GM18499 (cell line): ENCODE results near the gene DIDO1.
"Not testable (repeated sequence)": the region's sequence is repeated elsewhere in the genome, so short reads cannot be mapped to it uniquely, and the experiment has no call there.

Source experiments
- ATAC-seq: cut with Tn5 transposase; IDR thresholded peaks from one replicate; pipeline ENCODE4 v1.9.1; 2021; ENCODE audit warnings: moderate number of reproducible peaks; ENCODE audit not compliant: insufficient read depth, unreplicated experiment

DIDO1 gene

DNA sequence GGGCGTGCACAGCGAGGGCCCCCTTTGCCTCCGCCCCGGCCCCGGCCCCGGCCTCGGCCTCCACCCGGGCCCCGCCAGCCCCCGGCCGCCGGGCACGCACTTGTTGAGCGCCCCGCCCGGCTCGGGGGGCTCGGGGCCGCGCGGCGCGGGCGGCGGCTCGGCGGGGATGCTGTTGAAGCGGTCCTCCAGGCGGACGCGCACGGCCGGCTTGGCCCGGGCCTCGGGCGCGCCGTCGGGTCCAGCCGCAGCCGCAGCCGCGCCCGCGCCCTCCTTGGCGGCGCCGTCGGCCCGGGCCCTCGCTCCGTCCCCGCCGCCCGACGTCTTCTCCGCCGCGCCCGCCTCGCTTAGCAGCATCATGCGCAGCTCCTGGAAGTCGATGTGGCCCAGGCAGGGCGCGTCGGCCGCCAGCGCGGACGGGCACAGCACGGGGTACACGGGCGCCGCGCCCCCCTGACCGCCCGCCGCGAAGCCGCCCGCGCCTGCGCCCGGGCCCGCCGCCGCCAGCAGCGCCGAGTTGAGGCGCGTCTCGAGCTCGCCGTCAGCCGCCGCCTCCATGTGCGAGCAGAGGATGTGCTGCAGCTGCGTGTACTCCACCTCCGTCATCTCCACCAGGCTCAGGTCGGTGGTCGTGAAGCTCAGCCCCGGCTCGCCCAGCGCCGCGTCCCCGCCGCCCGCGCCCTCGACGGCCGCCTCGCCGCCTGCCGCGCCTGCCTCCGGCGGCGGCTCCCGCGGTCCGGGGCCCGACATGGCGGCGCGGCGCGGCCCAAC is 65.2 kb downstream of the DIDO1 start:
- ATAC-seq, result no peak

DNA sequence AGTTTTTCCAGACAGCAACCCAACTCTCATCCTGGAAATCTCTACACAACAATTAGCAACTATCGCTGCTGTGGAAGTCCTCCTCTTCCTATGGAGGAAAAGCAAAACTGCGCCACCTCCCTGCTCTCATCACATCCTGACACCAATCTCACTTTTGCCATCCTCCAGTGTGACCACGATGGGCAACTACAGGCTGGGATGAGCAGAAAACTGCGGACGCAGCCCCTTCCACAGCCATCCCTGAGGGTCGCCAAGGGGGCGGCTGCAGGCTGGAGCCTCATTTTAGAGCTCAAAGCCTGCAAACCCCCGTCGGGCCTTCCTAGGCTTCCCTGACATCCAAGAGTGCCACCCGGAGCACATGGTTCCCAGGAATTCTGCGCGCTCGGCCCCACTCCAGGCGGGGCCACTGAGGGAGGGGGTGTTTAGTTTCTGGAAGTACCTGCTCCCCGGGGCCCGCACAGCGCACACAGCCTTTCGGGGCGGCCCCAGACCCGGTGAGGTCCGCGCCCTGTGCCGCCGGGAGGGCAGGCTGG is 65.8 kb downstream of the DIDO1 start:
- no peak for ATAC-seq

DNA sequence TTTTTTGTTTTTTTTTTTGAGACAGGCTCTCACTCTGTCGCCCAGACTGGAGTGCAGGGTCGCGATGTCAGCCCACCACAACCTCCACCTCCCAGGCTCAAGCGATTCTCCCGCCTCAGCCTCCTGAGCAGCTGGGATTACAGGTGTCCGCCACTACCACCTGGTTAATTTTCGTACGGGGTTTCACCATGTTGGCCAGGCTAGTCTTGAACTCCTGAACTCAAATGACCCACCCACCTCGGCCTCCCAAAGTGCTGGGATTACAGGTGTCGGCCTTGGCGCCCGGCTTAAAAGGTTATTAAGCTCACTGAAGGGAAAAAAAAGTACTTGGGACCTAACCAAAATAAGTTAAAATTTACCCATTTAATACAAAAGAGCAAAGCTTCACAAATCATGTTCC is 66.6 kb downstream of the DIDO1 start:
- no peak for ATAC-seq

DNA sequence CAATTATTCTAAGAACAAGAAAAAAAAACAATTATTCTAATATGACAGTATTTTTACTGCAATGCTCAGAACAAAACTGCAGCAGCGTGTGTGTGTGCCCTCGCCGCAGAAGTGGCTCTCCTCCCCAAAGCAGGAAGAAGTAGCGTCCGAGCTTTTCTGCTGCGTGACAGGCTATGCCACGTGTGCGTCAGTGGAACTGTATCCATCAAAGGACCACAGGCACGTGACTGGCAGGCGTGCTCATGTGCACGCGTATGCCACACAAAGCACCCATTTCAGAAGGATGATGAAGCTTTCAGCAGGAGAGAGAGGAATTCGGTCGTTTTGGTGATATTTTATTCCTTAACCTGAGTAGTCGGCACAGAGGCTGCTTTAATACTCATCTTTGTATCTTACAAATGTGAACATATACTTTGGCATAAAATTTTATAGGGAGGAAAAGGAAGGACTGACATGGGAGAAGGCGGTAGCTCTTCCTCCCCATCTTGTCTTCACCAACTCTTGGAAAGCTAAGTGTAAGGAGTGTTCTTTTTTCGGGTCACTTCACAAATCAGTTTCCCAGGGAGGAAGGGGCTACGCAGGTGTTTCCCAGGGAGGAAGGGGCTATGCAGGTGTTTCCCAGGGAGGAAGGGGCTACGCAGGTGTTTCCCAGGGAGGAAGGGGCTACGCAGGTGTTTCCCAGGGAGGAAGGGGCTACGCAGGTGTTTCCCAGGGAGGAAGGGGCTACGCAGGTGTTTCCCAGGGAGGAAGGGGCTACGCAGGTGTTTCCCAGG is 68.1 kb downstream of the DIDO1 start:
- no peak for ATAC-seq

DNA sequence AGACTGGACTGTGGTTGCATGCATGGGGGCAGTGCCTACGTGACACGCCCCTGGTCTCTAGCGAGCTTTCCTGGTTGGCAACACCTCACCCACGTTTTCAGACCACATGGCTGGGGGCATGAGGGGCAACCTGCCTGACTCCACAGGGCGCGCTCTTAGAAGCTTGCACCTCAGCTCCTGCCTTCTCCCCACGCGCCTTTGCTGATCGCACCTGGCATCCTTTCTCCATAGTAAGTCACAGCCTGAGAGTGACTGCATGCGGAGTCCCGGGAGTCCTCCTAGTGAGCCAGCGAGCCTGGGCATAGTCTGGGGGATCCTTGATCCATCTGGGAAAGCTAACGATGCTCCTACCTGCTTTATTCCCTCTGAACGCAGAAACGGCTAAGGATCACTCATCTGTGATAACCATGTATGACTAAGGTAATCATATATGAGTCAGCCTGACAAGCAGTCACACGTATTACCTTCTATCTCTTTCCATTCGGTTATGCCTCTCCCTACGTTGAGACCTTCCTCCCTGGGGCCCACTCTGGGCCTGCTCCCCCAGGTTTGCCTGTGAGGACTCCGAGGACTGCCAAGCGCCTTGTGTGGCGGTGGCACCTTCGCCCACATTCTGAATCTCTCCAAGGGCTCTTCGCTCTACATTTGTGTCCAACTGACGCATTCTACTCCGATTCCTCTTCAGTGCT is 69.2 kb downstream of the DIDO1 start:
- ATAC-seq, result no peak

DNA sequence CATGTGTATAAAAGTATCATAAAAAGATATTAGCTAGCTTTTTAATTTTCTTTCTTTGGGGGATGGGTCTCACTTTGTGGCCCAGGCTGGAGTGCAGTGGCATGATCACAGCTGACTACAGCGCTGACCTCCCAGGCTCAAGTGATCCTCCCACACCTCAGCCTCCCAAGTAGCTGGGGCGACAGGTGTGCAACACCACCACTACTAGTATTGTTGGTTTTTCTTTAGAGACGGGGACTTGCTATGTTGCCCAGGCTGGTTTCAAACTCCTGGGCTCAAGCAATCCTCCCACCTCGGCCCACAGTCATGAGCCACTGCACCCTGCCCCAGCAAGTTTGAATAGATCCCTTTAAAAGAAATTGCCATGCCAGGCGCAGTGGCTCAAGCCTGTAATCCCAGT is 71.2 kb downstream of the DIDO1 start:
- ATAC-seq, result no peak

DNA sequence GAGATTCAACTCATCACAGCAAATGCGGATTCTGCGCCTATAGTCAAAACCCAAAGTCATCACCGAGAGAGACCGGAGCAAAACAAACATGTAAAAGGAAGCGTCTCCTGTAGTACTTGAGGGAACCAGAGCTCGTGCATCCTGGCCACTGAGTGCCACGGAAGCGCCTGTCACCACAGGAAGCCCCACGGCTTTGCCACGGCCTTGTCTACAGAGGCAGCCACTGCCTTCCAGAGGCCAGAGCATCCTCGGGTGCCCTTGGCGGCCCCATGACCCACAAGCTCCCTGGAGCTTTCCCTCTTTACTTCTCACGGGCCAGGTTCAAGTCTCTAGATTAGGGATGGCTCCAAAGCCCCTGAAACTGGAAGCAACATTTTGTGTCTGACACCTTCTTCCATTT is 72.2 kb downstream of the DIDO1 start:
- no peak for ATAC-seq

DNA sequence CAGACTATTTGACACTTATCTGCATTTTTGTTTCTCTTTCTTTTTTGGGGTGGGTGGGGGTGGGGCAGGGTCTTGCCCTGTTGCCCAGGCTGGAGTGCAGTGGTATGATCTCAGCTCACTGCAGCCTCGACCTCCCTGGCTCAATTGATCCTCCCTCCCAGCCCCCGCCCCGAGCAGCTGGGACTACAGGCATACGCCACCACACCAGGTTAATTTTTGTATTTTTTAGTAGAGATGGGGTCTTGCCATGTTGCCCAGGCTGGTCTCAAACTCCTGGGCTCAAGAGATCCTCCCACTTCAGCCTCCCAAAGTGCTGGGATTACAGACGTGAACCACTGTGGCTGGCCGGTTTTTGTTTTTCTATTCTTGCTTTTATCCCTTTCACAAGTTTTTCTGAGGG is 73.0 kb downstream of the DIDO1 start:
- not testable (repeated sequence) for ATAC-seq

DNA sequence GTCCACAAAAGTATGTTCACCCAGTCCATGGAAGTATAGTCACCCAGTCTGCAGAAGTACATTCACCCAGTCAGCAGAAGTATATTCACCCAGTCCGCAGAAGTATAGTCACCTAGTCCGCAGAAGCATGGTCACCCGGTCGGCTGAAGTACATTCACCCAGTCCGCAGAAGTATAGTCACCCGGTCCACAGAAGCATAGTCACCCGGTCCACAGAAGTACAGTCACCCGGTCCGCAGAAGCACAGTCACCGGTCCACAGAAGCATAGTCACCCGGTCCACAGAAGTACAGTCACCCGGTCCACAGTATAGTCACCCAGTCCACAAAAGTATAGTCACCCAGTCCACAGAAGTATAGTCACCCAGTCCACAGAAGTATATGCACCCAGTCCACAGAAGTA is 73.5 kb downstream of the DIDO1 start:
- no peak for ATAC-seq

DNA sequence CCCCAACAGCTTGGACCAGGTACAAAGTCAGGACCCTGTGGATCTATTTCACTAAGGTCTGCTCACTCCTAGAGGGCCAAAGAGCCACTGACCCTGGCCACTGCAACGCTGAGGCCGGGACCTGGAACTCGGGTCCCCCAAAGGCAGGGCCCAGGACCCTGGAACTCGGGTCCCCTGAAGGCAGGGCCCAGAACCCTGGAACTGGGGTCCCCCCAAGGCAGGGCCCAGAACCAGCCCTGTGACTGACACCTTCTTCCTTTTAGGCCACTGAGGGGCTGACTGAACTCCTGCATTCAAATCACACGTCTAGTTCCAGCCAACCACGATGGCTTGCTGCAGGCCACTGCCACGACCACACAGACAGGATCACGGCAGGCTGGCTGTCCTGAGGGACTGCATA is 74.1 kb downstream of the DIDO1 start:
- ATAC-seq, result no peak

DNA sequence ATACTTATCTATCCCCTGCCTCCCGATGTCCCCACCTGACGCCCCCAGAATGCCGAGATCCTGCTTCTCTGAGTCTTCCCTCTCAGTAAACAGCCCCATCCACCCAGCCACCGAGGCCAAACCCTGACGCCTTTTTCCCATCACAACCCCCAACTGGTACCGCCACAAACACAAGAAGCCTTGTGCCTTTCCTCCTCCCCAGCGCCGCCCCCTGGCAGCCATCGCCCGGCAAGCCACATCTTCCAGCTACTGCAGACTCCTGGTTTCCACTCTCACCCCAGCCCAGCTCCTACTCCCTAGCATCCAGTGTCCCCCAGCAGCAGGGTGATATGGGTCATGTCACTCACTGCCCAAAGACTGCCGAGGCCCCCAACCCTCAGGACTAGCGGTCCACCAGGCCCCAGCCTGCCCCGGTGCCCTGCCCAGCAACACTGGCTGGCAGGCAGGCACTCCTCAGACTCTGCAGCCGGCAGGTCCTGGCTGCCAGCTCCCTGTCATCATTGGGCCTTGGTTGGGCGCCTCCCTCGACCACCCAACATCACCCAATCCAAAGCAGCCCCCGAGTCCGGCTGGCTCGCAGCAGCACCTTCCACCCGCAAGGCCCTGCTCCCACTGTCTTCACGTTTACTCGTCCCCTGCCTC is 75.9 kb downstream of the DIDO1 start:
- no peak for ATAC-seq

DNA sequence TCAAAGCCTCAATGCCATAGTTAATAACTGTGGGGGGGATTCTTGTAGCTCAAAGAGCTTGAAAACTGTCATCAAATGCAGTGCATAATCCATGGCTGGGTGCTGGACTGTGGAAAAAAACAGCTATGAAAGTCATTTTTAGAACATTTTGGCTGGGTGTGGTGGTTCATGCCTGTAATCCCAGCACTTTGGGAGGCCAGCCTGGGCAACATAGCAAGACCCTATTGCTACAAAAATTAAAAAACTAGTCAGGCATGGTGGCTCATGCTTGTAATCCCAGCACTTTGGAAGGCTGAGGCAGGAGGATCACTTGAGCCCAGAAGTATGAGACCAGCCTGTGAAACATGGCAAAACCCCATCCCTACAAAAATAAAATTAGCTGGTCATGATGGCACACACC is 76.9 kb downstream of the DIDO1 start:
- ATAC-seq, result no peak

DNA sequence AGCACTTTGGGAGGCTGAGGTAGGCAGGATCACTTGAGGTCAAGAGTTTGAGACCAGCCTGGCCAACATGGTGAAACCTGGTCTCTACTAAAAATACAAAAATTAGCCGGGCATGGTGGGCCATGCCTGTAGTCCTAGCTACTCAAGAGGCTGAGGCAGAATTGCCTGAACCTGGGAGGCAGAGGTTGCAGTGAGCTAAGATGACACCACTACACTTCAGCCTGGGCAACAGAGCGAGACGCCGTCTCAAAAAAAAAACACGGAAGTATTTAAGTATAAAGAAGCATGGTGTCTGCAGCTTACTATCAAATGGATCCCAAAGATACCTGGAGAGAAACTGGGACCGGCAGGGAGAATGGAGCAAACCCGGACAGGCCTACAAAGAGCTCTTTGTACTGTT is 77.4 kb downstream of the DIDO1 start:
- ATAC-seq, result not testable (repeated sequence)

DNA sequence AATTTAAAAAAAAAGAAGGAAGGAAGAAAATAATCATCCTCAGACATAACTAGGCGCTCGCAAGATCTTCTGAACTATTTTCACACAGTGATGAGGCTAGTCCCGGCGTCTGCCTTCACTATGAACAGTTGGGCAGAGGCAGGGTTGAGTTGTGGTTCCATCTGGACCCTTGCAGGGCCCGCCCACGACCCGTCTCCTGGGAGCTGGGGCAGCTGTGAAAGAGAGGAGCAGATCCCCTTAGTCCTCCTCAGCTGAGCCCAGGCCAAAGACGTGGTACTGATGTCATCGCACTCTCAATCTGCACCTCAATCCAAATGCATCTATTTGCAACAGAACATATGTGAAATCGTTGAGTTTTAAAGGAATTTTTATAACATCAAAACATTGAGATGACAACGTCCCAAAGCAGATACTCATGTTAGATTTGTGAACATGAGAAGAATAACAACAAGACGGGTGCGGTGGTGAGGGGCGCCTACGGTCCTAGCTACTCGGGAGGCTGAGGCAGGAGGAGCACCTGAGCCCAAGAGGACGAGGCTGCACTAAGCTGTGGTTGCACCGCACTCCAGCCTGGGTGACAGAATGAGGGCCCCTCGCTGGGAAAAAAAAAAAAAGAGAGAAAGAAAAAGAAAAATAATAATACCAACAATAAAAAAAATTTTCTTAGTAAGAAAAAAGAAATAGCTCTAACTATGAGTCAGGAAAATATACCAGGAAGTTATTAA is 80.0 kb downstream of the DIDO1 start:
- ATAC-seq, result no peak

DNA sequence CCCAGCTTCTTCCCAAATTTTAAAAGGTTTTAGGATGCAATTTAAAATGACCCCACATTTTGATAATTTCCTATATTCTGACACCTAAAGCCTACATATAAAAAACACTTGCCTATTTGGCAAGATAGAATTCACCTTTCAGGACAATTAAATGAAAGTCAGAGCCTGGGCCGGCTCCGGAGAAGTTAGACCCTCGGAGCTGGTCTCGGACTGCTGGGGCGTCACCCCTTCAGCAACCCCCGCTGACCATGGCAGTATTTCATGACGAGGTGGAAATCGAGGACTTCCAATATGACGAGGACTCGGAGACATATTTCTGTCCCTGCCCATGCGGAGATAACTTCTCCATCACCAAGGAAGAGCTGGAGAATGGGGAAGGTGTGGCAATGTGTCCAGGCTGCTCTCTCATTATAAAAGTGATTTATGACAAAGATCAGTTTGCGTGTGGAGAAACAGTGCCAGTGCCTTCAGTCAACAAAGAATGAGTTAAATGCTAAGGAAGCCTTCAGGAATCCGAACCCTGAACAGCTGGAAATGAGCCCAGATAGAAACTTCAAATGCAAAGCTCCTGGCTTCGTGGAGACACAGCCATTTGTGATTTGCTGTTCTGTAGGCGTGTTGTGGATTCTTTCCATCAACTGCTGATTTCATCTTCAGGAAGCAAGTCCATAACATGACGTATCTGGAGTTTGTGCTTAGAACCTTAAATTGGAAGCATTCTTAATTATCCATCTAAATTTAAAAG is 80.7 kb downstream of the DIDO1 start:
- no peak for ATAC-seq

DNA sequence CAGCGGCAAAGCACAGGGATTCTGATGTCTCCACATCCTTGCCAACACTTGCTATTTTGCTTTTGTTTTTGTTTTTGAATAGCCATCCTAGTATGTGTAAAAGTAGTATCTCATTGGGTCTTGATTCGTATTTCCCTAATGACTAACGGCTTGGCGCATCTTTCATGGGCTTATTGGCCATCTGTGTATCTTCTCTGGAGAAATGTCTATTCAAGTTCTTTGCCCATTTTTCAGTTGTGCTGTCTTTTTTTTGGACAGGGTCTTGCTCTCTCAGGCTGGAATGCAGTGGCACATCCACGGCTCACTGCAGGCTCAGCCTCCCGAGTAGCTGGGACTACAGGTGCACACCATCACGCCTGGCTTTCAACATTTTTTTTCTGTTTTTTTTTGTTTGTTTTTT is 82.1 kb downstream of the DIDO1 start:
- no peak for ATAC-seq

DNA sequence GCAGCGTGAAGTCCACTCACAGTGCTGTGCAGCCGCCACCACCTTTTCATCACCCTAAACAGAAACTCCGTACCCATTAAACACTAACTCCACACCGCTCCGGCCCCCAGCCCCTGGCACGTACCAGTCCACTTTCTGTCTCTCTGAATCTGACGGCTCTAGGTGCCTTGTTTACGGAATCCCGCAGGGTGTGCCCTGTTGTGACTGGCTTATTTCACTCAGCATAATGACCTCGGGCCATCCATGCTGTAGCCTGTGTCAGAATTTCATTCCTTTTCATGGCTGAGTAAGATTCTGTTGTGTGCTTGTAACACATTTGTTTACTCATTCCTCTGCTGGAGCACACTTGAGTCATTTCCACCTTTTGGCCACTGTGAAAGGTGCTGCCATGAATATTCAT is 82.6 kb downstream of the DIDO1 start:
- no peak for ATAC-seq

DNA sequence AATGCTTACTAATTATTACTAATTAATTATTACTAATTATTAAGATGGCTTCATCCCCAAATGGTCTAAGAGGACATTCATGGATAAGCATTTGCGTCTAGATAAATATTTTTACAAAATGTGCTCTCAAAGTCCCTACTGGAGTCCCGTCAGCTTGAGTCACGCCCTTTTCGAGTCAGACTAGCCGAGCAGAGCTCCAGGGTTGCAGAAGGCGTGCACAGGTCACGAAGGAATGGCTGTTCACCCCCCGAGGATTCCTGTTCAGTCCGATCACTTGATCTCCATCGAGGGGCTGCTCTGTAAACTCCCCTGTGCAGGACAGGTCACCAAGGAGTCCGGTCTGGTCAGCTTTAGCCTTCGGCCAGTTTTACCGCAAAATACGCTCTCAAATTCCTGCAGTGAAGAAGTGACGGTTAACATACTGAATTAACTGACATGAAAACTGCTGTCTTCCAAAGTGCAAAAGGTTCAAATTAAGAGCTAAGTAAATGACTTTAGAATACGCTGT is 84.5 kb downstream of the DIDO1 start:
- ATAC-seq, result no peak
